A549 (cell line): ENCODE data around the gene BTF3. TPM values are rescaled to one million over a fixed set of nuclear protein-coding genes. Genes with fewer than 3 reads are reported as not detected.
A peak's percentile ranks its signal among the peaks of the same experiment; 100 is the strongest.

Experiments
- ATAC-seq, 2 experiments: fragments of 200-7000 bp in 1 of 2; fragments of >200 bp in 1 of 2; cut with Nextera tagmentation in 1 of 2; cut with Tn5 transposase in 1 of 2; 3 replicates each; pipeline versions ENCODE4 v1.8.0 to v1.9.1; 2018 to 2020; ENCODE audit warnings: mild to moderate bottlenecking in 1 of 2, moderate library complexity in 1 of 2
- CTCF ChIA-PET: fragments of 300-600 bp; sonication (Branson Sonifier 250); formaldehyde crosslinking; extraction: SDS; loops from one replicate; lab custom pipeline; 2021; ENCODE audit warnings: antibody characterized with exemption, inconsistent platforms; lab: Yijun Ruan, JAX
- POLR2A ChIA-PET: fragments of 350-600 bp; formaldehyde crosslinking; extraction: SDS; loops from one replicate; lab custom pipeline; 2021; ENCODE audit warnings: antibody characterized with exemption, inconsistent platforms; lab: Yijun Ruan, JAX
- DNase-seq, 2 experiments: peaks; one replicate each; pipeline versions ENCODE4 v3.0.0 to v3.0.0-alpha.2; 2011 to 2016; ENCODE audit warnings: low read depth in 1 of 2, low spot score in 1 of 2
- FAIRE-seq: peaks from 2 replicates; lab custom pipeline; 2011; peaks lifted over from hg19 to GRCh38; lab: Jason Lieb, UNC
- H3K27ac ChIP-seq, 2 experiments: fragments of >200 bp; sonication (Bioruptor Twin); formaldehyde crosslinking; 3 replicates each; pipeline ENCODE4 v1.5.1; 2016 to 2017
- H3K4me1 ChIP-seq: fragments of >200 bp; sonication (Bioruptor Twin); formaldehyde crosslinking; 3 replicates; pipeline ENCODE4 v1.6.1; 2016
- H3K4me2 ChIP-seq: fragments of >200 bp; sonication (Bioruptor Twin); formaldehyde crosslinking; 3 replicates; pipeline ENCODE4 v1.6.1; 2016
- H3K4me3 ChIP-seq: fragments of >200 bp; sonication (Bioruptor Twin); formaldehyde crosslinking; 3 replicates; pipeline ENCODE4 v1.5.1; 2016
- H3K9me3 ChIP-seq: fragments of >200 bp; sonication (Bioruptor Twin); formaldehyde crosslinking; 3 replicates; pipeline ENCODE4 v1.6.1; 2016
- BCL3 ChIP-seq: fragments of >200 bp; sonication (Bioruptor Twin); formaldehyde crosslinking; IDR thresholded peaks from 3 replicates; pipeline ENCODE4 v1.6.1; 2016
- BHLHE40 ChIP-seq: IDR thresholded peaks from 2 replicates; pipeline ENCODE4 v1.6.1; 2012; ENCODE audit warnings: low read depth, low read length, inconsistent platforms
- CHD4 ChIP-seq: fragments of 200-600 bp; sonication (generic); IDR thresholded peaks from 2 replicates; pipeline ENCODE4 v1.6.1; 2016; ENCODE audit warnings: antibody characterized with exemption, mild to moderate bottlenecking, borderline replicate concordance
- ESRRA ChIP-seq: fragments of 150-350 bp; IDR thresholded peaks from 2 replicates; pipeline ENCODE4 v1.6.1; 2014; ENCODE audit warnings: mild to moderate bottlenecking, low read length, borderline replicate concordance
- FOSB ChIP-seq: fragments of 250-450 bp; sonication (Bioruptor Pico); IDR thresholded peaks from 2 replicates; pipeline ENCODE4 v1.5.0; 2020; ENCODE audit warnings: mild to moderate bottlenecking, moderate library complexity
- HEYL ChIP-seq: fragments of 250-450 bp; sonication (Bioruptor Pico); IDR thresholded peaks from 2 replicates; pipeline ENCODE4 v1.8.0; 2021; ENCODE audit warnings: mild to moderate bottlenecking, moderate library complexity
- JUN ChIP-seq, 2 experiments: fragments of >200 bp; sonication (Bioruptor Twin); formaldehyde crosslinking; IDR thresholded peaks; 2 replicates in 1 of 2; 3 replicates in 1 of 2; pipeline ENCODE4 v1.6.1; 2016 to 2017
- MAFK ChIP-seq: fragments of 450-650 bp; IDR thresholded peaks from 2 replicates; pipeline ENCODE4 v1.6.1; 2014; ENCODE audit not compliant: partially characterized antibody
- MAX ChIP-seq: IDR thresholded peaks from 2 replicates; pipeline ENCODE4 v1.6.1; 2012
- MAZ ChIP-seq: fragments of 150-350 bp; IDR thresholded peaks from 2 replicates; pipeline ENCODE4 v1.6.1; 2014; ENCODE audit warnings: antibody characterized with exemption, low read depth, low read length, borderline replicate concordance
- MYC ChIP-seq: IDR thresholded peaks from 2 replicates; pipeline ENCODE4 v1.6.1; 2012; ENCODE audit warnings: mild to moderate bottlenecking, inconsistent platforms, low read length, improper control_type of control experiment, borderline replicate concordance
- PBX3 ChIP-seq: IDR thresholded peaks from 2 replicates; pipeline ENCODE4 v1.6.1; 2012
- PHF8 ChIP-seq: fragments of 200-600 bp; sonication (generic); IDR thresholded peaks from 2 replicates; pipeline ENCODE4 v1.6.1; 2016; ENCODE audit warnings: low read depth, mild to moderate bottlenecking, antibody characterized with exemption, moderate library complexity, borderline replicate concordance
- POLR2A ChIP-seq: IDR thresholded peaks from 2 replicates; pipeline ENCODE4 v1.6.1; 2012; ENCODE audit warnings: mild to moderate bottlenecking, low read length
- RARB ChIP-seq: fragments of 250-450 bp; sonication (Bioruptor Pico); IDR thresholded peaks from 2 replicates; pipeline ENCODE4 v1.8.0; 2021; ENCODE audit warnings: mild to moderate bottlenecking, moderate library complexity
- RFX5 ChIP-seq: fragments of 450-650 bp; IDR thresholded peaks from 2 replicates; pipeline ENCODE4 v1.7.1; 2014; ENCODE audit warnings: antibody characterized with exemption, mild to moderate bottlenecking, moderate library complexity
- USF2 ChIP-seq: fragments of 450-650 bp; IDR thresholded peaks from 2 replicates; pipeline ENCODE4 v1.6.1; 2014; ENCODE audit warnings: antibody characterized with exemption
- WGBS: methylation state at CpG from one replicate; pipeline ENCODE4 v1.1.6; 2017; ENCODE audit errors: missing lambda C conversion rate; 5-methylcytosine and 5-hydroxymethylcytosine counted together
- polyA plus RNA-seq, 4 experiments: library from polyadenylated mRNA; depleted of rRNA in 3 of 4; stranded (reverse); fragments of >200 nt; fragmentation: RNase III in 1 of 4; extraction: RNeasy Plus Mini Kit Qiagen cat#74134 plus additional on column Dnase treatment in 1 of 4; gene quantifications; 2 replicates in 3 of 4; 3 replicates in 1 of 4; pipeline ENCODE4 v1.2.3, GENCODE V29; 2011 to 2017
- TF ChIP-seq, protein P1 (sequence below): IDR thresholded peaks from 2 replicates; pipeline ENCODE4 v1.6.1; 2012; ENCODE audit warnings: low read depth, borderline replicate concordance

The BTF3 gene
- polyA plus RNA-seq, 2 of the 4 experiments (the other 2 are of a cell fraction), result 1,048 to 1,159 TPM

DNA sequence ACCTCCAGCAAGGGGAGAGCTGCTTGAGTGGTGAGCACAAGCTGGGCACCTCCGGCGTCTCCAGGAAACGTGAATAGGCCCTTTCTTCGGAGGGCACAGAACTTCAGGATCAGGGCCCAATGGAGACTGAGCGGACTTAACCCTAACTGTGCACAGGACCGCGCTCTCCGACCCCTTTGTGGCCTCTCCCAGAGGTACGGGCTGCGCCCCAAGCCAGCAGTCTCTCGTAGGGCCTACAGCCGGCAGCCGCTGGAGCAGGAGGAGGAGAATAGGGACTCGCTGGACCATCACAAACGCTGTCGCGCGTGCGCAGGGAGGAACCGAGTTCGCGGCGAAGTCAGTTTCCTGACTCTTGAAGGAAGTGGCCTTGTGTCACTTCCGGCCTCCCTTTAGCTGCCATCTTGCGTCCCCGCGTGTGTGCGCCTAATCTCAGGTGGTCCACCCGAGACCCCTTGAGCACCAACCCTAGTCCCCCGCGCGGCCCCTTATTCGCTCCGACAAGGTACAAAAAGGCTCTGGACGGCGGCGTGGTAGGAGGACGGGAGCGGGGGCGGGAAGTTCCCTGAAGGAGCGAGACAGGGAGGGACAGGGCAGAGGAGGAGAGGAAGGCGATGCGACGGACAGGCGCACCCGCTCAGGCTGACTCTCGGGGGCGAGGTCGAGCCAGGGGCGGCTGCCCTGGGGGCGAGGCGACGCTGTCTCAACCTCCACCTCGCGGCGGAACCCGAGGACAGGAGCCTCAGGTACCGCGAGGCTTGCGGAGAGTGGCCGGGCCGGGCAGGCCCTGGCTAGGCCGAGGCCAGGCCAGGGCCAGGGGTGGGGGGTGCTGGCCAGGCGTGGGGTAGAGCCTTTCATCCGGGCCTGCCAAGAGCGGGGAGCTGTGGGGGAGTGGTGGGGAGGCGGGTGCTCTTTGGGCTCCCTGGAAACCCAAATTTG is at the start of gene BTF3 (continued):
- TF ChIP-seq RARB (CRISPR knock-in tag), result peak; percentile 70; the same call in 1 of the 2 replicates
- peak; percentile 72 for TF ChIP-seq MYC
- no peak for TF ChIP-seq CHD4

DNA sequence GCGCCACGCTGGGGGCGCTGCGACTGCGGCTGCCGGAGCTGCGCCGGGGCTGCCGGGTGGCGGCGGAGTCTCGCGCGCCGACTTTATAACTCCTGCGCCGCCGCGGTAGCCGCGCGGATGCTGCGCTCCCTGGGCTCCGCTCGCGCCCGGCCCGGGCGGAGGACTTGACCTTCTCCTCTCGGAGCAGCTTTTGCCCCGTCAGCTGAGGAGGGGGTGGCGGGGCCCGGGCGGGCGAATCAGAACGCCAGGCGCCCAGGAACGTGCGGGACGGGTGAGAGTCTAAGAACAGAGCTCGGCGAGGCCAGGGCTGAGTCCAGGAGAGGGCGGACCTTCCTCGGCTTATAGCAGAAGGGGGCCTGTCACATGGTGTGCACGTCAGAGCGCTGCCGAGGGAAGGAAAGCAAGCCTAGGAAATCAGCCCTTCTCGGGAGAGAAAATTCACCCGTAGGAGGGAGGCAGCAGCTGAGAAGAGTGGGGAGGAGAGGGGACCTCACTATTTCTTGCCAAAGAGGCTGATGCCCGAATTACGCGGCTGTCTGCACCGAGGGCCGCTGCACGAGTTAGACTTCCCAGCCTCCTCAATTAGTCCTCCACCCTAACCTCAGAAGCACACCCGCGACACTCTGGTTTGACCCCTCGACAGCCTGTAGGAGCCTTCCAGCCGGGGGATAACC is 49.6 kb upstream of the BTF3 start, which contains the start of gene FOXD1:
Gene FOXD1, minus strand, starts transcription at position 315 of the 674 bp plus-strand sequence. CDS start 415 bp downstream, outside the sequence.
- TF ChIP-seq POLR2A (peak; percentile 82), RFX5 (0 out of 2 replicates have a peak, but pooled peaks have one; percentile 39), ESRRA (no peak), PBX3 (0 out of 2 replicates have a peak, but pooled peaks have one; percentile 59), BHLHE40 (peak; percentile 76), MYC (peak; percentile 62), BCL3 (peak; percentile 63; the same call in 1 of the 3 replicates), MAX (peak; percentile 92), MAFK (peak; percentile 74), PHF8 (peak; percentile 24; the same call in 1 of the 2 replicates), FOSB (CRISPR knock-in tag) (no peak), HEYL (CRISPR knock-in tag) (no peak), USF2 (peak; percentile 89), JUN (IDR thresholded peaks at IDR 0.05) (peak; percentile 48 to 76; a peak in 2 of 5 replicates), MAZ (no peak)
- TF ChIP-seq, protein P1, sequence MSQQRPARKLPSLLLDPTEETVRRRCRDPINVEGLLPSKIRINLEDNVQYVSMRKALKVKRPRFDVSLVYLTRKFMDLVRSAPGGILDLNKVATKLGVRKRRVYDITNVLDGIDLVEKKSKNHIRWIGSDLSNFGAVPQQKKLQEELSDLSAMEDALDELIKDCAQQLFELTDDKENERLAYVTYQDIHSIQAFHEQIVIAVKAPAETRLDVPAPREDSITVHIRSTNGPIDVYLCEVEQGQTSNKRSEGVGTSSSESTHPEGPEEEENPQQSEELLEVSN, result peak; percentile 73; the same call in 1 of the 2 replicates
- Histone ChIP-seq H3K4me3 (peak within 1 kb of the TSS; percentile 67), H3K4me1 (peaks cover 19% of the 10 kb centered on the region), H3K27ac (peak within 1 kb of the TSS; percentile 89 to 94), H3K9me3 (no peaks in the 10 kb centered on the region), H3K4me2 (peak within 1 kb of the TSS; percentile 98)
- DNase-seq (peak; percentile 77 to 95), ATAC-seq (peak; percentile 78 to 94), FAIRE-seq (peak; percentile 77)
- POLR2A ChIA-PET, result interaction anchor here (0.6 to 5.3 kb wide), 19 partner anchors 10 to 493 kb away, joined by 3 to 86 read pairs (median 4); partner anchors contain the start of genes BTF3 and FCHO2
- WGBS, result under 1% methylated on average over 19 of the region's 59 CpGs
- CTCF ChIA-PET, result interaction anchor here (0.5 to 5.4 kb wide), 18 partner anchors 9 to 365 kb away, joined by 3 to 155 read pairs (median 3); partner anchors contain the start of gene BTF3
